NCI-H2029 treated with DMSO at 0.1 percent for 48 hours (cell line): Measurements from ENCODE around the gene MAIP1.

ENCODE experiments used
- DNase-seq: peaks from one replicate; lab custom pipeline; 2025; lab: John Stamatoyannopoulos, UW

MAIP1 gene

GRCh38 chr2:199989822-199990221, 34.4 kb downstream of the MAIP1 start:
- DNase-seq, result no peak

- DNase-seq, result no peak
These were observed 36.3 kb downstream of the MAIP1 start for GRCh38 chr2:199991691-199992090.

- no peak for DNase-seq
These were observed 36.9 kb downstream of the MAIP1 start for GRCh38 chr2:199992296-199992695.

- DNase-seq, result no peak
These were observed 39.0 kb downstream of the MAIP1 start for GRCh38 chr2:199994371-199994770.

GRCh38 chr2:199994896-199995295, 39.5 kb downstream of the MAIP1 start:
- DNase-seq, result no peak

- no peak for DNase-seq
These were observed 41.9 kb downstream of the MAIP1 start for GRCh38 chr2:199997296-199997695.

- no peak for DNase-seq
These were observed 43.8 kb downstream of the MAIP1 start for GRCh38 chr2:199999166-199999565.

GRCh38 chr2:200000444-200001163, 45.2 kb downstream of the MAIP1 start:
- DNase-seq, result no peak

- DNase-seq, result no peak
These were observed 48.1 kb downstream of the MAIP1 start for GRCh38 chr2:200003444-200003843.

GRCh38 chr2:200005675-200006074, 50.3 kb downstream of the MAIP1 start:
- no peak for DNase-seq

- no peak for DNase-seq
These were observed 51.9 kb downstream of the MAIP1 start for GRCh38 chr2:200007306-200007705.

- no peak for DNase-seq
These were observed 57.0 kb downstream of the MAIP1 start for GRCh38 chr2:200012401-200012800.
